GM19240 (cell line): ENCODE measurements around the gene GOPC.
"Not testable (repeated sequence)": the region's sequence is repeated elsewhere in the genome, so short reads cannot be mapped to it uniquely, and the experiment has no call there.

Experiments used
- DNase-seq: peaks from one replicate; pipeline ENCODE4 v3.0.0; 2011; ENCODE audit warnings: low spot score; ENCODE audit not compliant: insufficient read length

Gene GOPC

GRCh38 chr6:117549611-117550010, 52.7 kb downstream of the GOPC start:
- no peak for DNase-seq

- no peak for DNase-seq
These were observed 53.5 kb downstream of the GOPC start for GRCh38 chr6:117548797-117549301.

DNA sequence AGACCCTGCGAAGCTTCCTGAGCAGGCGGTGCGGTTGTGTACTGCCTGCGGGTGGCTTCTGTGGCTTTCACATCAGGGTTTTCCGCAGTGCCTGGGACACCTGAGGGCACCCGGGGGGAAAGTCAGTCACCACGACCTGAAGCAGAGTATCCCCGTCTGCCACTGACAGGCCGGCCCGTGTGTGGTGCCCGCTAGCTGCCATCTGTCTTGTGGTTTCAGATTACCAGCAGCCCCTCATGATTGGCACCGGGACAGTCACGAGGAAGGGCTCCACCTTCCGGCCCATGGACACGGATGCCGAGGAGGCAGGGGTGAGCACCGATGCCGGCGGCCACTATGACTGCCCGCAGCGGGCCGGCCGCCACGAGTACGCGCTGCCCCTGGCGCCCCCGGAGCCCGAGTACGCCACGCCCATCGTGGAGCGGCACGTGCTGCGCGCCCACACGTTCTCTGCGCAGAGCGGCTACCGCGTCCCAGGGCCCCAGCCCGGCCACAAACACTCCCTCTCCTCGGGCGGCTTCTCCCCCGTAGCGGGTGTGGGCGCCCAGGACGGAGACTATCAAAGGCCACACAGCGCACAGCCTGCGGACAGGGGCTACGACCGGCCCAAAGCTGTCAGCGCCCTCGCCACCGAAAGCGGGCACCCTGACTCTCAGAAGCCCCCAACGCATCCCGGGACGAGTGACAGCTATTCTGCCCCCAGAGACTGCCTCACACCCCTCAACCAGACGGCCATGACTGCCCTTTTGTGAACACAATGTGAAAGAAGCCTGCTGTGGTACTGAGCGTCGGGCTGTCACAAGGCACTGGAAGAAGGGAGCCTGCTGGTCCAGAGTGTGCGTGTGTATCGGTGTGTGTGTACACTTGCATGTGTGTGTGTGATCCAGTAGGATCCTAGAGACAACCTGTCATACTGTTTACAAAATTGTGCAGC, 54.4 kb downstream of the GOPC start:
- no peak for DNase-seq

GRCh38 chr6:117546674-117547073, 55.6 kb downstream of the GOPC start:
- no peak for DNase-seq

DNA sequence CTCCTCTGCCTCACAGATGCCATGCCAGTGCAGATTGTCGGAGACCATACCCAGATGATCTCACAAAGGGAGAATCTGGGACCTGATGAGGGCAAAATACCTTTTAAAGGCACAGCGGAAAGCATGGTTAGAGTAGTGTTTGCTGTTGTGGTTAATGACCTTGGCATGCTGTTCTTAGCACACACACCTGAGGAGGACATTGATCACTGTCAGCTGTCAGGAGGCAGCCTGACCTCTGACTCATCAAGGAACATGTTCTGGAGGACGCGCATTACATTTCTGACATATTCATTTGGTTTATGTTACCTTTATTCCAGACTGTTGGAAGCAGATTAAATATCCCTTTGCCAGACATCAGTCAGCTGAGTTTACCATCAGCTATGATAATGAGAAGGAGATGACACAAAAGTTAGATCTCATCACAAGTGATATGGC, 57.1 kb downstream of the GOPC start:
- DNase-seq, result no peak

DNA sequence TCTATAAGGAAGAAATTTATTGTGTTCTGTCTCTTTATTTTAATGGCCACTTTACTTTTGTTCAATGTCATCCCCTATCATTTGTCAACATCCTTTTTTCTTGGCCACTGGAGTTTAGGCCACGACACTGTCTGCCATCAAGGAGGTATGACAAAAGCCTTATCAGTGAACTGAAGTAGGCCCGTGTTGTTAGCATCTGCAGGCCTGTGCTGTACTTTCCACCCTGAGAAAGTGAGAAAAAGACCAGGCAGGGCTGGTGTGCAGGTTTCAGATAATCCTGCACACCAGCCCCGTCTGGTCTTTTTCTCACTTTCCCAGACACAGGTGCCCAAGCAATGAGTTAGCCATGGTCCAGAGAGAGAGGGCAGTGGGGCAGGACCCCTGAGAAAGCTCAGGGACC, 57.6 kb downstream of the GOPC start:
- DNase-seq, result no peak

DNA sequence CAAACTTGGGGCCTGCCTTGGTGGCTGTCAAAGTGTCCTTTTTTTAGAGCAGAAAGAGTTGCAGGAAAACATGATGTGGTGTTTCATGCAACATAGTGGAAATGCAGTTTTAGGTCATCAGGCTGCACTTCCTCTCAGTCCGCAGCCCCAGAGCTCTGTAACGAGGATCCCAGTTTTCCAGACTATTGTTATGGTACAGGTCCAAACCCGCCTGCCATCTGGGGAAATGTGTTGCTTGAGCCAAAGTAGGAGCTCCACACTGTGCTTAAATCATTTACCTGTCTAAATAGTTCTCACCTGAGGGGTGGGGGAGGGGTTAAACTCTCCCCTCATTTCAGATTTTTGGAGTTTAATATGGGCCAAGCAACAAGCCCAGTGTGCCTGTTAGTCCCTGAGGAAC, 59.8 kb downstream of the GOPC start:
- DNase-seq, result no peak

DNA sequence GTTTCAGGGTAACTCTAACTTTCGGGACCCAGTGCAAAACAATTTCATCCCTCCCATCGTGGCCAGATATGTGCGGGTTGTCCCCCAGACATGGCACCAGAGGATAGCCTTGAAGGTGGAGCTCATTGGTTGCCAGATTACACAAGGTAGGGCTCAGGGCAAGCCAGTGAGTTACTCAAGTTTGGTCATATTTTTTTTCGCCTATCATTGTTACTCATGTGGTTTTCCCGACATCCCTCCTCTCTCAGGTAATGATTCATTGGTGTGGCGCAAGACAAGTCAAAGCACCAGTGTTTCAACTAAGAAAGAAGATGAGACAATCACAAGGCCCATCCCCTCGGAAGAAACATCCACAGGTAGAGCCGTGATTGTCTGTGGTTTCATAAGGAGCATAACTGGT, 61.6 kb downstream of the GOPC start:
- no peak for DNase-seq

DNA sequence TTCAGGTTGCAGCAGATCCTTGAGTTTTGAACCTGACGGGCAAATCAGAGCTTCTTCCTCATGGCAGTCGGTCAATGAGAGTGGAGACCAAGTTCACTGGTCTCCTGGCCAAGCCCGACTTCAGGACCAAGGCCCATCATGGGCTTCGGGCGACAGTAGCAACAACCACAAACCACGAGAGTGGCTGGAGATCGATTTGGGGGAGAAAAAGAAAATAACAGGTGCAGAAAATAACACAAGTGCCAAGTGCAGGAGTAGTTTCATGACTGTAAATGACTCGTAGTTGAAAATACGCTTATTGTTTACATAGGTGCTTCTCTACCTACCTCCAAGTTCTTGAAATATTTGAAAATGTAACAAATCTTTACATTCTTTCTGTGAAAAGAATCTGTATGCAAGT, 63.7 kb downstream of the GOPC start:
- DNase-seq, result no peak

DNA sequence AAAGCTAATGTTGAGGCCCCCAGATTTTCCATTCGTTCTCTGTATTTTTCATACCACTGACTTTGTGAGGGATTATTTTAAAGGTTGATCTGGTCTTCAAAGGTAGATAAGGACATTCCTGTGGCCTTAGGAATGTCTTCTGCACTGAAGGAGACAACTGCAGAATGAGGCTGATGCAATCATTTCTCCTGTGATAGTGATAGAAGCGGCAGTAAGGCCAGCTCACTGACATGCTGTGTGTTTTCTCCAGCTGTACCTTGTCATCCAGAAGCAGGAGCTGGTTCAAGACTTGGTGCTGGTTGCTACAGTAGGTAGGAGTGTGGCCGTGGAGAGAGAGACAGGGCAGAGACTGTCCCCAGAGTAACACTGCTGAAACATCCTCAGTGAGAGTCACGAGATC, 66.0 kb downstream of the GOPC start:
- no peak for DNase-seq

- no peak for DNase-seq
These were observed 67.3 kb downstream of the GOPC start for GRCh38 chr6:117534974-117535373.

DNA sequence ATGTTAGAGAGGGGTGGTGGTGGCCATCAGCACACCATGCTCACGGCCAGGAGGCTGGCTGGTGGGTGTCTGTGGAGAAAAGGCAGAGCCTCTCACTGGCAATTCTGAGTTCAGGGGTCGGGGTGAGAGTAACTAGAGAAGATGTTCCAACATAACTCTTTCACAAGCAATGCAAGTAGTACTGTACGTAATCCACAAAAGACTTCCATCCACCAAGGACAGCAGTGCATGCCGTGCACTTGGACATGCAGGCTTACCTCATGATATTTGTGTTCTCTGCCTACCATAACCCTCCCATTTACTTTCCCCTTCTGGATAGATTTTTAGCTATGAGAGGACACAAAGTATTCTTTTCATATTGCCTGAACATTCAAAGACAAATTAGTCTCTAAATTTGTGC, 68.5 kb downstream of the GOPC start:
- DNase-seq, result no peak

DNA sequence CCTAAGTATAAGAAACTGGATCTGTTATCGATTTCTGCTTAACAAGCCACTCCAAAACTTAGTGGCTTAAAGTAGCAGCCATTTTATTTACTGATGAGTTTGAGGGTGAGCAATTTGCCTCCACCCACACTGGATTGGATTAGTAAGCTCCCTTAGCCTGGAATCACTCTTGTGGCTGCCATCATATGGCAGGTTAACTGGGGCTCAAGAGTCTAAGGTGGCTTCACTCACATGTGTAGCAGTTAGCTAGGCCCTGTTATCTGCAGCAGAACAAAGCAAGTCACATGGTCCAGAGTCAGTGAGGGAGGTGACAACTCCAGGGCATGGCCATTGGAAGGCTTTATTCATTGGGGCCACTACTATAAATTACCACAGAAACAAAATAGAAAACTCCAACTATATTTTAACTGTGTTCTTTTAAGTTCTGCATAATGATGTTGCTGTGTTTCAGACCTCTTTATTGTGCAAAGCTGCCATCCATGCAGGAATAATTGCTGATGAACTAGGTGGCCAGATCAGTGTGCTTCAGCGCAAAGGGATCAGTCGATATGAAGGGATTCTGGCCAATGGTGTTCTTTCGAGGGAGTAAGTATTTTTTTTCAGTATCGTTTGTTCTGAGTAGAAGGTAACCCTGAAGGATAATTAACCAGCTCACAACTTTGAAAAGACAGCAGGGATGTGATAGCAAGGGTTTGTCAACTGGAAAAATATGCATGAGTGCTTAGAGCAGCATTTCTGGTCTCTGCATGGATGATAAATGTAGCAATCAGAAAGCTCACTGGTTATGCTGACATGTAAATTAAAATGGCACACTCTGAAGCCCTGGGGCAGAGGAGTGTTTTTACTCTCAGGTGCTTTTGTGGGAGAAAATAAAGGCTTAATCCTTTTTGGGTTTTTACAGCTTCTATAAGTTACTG, 70.2 kb downstream of the GOPC start:
- DNase-seq, result no peak

GRCh38 chr6:117531346-117531745, 71.0 kb downstream of the GOPC start:
- no peak for DNase-seq

GRCh38 chr6:117530467-117531242, 71.7 kb downstream of the GOPC start:
- no peak for DNase-seq

GRCh38 chr6:117525607-117526006, 76.7 kb downstream of the GOPC start:
- DNase-seq, result no peak

- no peak for DNase-seq
These were observed 80.4 kb downstream of the GOPC start for GRCh38 chr6:117521791-117522502.

GRCh38 chr6:117520603-117521395, 81.5 kb downstream of the GOPC start:
- DNase-seq, result no peak

- DNase-seq, result no peak
These were observed 83.4 kb downstream of the GOPC start for GRCh38 chr6:117518870-117519269.

DNA sequence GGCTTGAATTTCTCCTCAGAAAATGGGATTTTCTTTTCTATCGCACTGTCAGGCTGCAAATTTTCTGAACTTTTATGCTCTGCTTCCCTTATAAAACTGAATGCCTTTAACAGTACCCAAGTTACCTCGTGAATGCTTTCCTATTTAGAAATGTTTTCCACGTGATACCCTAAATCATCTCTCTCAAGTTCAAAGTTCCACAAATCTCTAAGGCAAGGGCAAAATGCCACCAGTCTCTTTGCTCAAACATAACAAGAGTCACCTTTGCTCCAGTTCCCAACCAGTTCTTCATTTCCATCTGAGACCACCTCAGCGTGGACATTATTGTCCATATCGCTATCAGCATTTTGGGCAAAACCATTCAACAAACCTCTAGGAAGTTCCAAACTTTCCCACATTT, 84.3 kb downstream of the GOPC start:
- DNase-seq, result not testable (repeated sequence)
